ENCODE results near the gene POLR2C. TPM values are rescaled to one million over a fixed set of nuclear protein-coding genes. Genes with fewer than 3 reads are reported as not detected.

The POLR2C gene
- total RNA-seq, 1 experiment from 2014 or later, result 85.6 TPM

DNA sequence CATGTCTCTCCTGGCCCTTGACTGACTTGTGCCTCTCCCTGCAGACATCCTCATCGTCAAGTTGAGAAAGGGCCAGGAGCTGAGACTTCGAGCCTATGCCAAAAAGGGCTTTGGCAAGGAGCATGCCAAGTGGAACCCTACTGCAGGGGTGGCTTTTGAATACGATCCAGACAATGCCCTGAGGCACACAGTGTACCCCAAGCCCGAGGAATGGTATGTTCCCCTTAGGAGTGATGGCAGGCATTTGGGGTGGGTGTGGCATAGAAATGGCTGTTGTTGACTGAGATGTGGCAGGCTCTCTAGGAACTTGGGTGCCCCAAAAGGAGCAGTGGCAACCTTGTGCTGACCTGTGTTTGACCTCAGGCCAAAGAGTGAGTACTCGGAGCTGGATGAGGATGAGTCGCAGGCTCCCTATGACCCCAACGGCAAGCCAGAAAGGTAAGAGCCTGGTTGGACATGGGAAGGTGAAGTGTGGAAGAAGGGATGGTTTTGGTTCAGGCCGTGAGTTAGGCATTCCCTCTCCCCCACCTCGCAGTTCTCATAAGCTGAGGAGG is 7.5 kb downstream of the POLR2C start:
- H3K4me1 ChIP-seq (ENCODE audit: insufficient read depth, low read length), result peaks cover 14% of the 10 kb centered on the region; the same call in 1 of the 2 replicates
- H2BK15ac ChIP-seq (ENCODE audit: low read depth, low read length), result no peak overlapping the region
- H2BK5ac ChIP-seq (ENCODE audit: insufficient read length, low read length), result no peak overlapping the region
- Mint-ChIP-seq H3K4me3 (no peak overlapping the region), H3K9me3 (no peaks in the 10 kb centered on the region), H3K27ac (no peak overlapping the region), H3K27me3 (ENCODE audit: low read depth) (no peaks in the 10 kb centered on the region), H3K4me1 (peaks cover 20 to 21% of the 10 kb centered on the region in 2 experiments), H3K36me3 (ENCODE audit: insufficient read depth in 1 of 3, low read depth in 3 of 3) (peaks cover 38 to 71% (median 65%) of the 10 kb centered on the region in 3 experiments)
- H3K4ac ChIP-seq (ENCODE audit: low read depth, low read length), result no peak overlapping the region
- DNase-seq, result peak; percentile 15
- H3K27ac ChIP-seq (ENCODE audit: insufficient read length, low read depth, low read length), result no peak overlapping the region
- no peaks in the 10 kb centered on the region for H3K79me2 ChIP-seq (ENCODE audit: insufficient read depth, low read length)
- no peak overlapping the region for H4K8ac ChIP-seq (replicated peaks; ENCODE audit: insufficient read length, low read depth, low read length)
- no peak overlapping the region for H3K56ac ChIP-seq (ENCODE audit: insufficient read length, low read depth, low read length)
- no peak overlapping the region for H2AK5ac ChIP-seq (ENCODE audit: insufficient read length, low read length)
- H3K23me2 ChIP-seq (ENCODE audit: insufficient read length, low read depth, low read length, poor library complexity, severe bottlenecking), result no peaks in the 10 kb centered on the region
- H3K9ac ChIP-seq (ENCODE audit: extremely low read depth, insufficient read length, low read length), result no peak overlapping the region
- H3K18ac ChIP-seq (ENCODE audit: insufficient read length, low read depth, low read length), result no peak overlapping the region
- H3T11ph ChIP-seq (ENCODE audit: low read length), result no peak overlapping the region
- no peak overlapping the region for H2BK120ac ChIP-seq (ENCODE audit: low read depth, low read length, poor library complexity, severe bottlenecking)
- no peak overlapping the region for H2BK12ac ChIP-seq (ENCODE audit: insufficient read length, low read depth, low read length)
- no peaks in the 10 kb centered on the region for H3K79me1 ChIP-seq (ENCODE audit: insufficient read depth, low read depth, low read length, poor library complexity, severe bottlenecking)
- no CpG with 5 or more reads among the region's 9 CpGs for WGBS (ENCODE audit: extremely low coverage, insufficient read length, low lambda C conversion rate)
- H2AFZ ChIP-seq (ENCODE audit: low read length), result no peak overlapping the region
- H3K9me3 ChIP-seq (ENCODE audit: control insufficient read depth, low read depth, low read length), result no peaks in the 10 kb centered on the region
- TF ChIP-seq, protein P1, sequence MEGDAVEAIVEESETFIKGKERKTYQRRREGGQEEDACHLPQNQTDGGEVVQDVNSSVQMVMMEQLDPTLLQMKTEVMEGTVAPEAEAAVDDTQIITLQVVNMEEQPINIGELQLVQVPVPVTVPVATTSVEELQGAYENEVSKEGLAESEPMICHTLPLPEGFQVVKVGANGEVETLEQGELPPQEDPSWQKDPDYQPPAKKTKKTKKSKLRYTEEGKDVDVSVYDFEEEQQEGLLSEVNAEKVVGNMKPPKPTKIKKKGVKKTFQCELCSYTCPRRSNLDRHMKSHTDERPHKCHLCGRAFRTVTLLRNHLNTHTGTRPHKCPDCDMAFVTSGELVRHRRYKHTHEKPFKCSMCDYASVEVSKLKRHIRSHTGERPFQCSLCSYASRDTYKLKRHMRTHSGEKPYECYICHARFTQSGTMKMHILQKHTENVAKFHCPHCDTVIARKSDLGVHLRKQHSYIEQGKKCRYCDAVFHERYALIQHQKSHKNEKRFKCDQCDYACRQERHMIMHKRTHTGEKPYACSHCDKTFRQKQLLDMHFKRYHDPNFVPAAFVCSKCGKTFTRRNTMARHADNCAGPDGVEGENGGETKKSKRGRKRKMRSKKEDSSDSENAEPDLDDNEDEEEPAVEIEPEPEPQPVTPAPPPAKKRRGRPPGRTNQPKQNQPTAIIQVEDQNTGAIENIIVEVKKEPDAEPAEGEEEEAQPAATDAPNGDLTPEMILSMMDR (conservative IDR thresholded peaks at IDR 0.05), result no peak
- no peak overlapping the region for H4K91ac ChIP-seq (ENCODE audit: insufficient read length, low read depth, low read length)
- H3K23ac ChIP-seq (ENCODE audit: insufficient read length, low read depth, low read length), result no peak overlapping the region
- H3K27me3 ChIP-seq (ENCODE audit: insufficient read depth, low read length), result no peaks in the 10 kb centered on the region
- H2BK20ac ChIP-seq (ENCODE audit: low read depth, low read length, poor library complexity, severe bottlenecking), result no peak overlapping the region
- no peak overlapping the region for H3K4me2 ChIP-seq (ENCODE audit: insufficient read depth, insufficient read length, low read length)
- H4K5ac ChIP-seq (ENCODE audit: insufficient read length, low read depth, low read length), result no peak overlapping the region
- H3K14ac ChIP-seq (ENCODE audit: insufficient read depth, low read length), result no peak overlapping the region
- no peaks in the 10 kb centered on the region for H4K20me1 ChIP-seq (ENCODE audit: control insufficient read depth, insufficient read depth, insufficient read length)

Data from H9 (cell line).